Lower leg skin (tissue), 3 donors: ENCODE measurements around the gene TMOD2.

Experiments
- CTCF ChIP-seq, 3 donors: fragments of 450-650 bp; IDR thresholded peaks; one replicate each; pipeline ENCODE4 v1.5.1; 2016; ENCODE audit warnings: antibody characterized with exemption in 3 of 3, mild to moderate bottlenecking in 3 of 3, moderate library complexity in 2 of 3
- POLR2A ChIP-seq, 2 donors: fragments of 450-650 bp; IDR thresholded peaks; one replicate each; pipeline ENCODE4 v1.6.1; 2016 to 2017; ENCODE audit warnings: antibody characterized with exemption in 2 of 2, mild to moderate bottlenecking in 1 of 2, moderate library complexity in 1 of 2

- no peak for TF ChIP-seq CTCF (IDR thresholded peaks at IDR 0.05)
- no peak for TF ChIP-seq POLR2A (IDR thresholded peaks at IDR 0.05)
Observed at GRCh38 chr15:51770902-51771301, 19.5 kb downstream of the TMOD2 start.
